ENCODE data around the gene CCDC117.
A peak's percentile ranks its signal among the peaks of the same experiment; 100 is the strongest.
"Not testable (repeated sequence)": the region's sequence is repeated elsewhere in the genome, so short reads cannot be mapped to it uniquely, and the experiment has no call there.

CCDC117 gene

DNA sequence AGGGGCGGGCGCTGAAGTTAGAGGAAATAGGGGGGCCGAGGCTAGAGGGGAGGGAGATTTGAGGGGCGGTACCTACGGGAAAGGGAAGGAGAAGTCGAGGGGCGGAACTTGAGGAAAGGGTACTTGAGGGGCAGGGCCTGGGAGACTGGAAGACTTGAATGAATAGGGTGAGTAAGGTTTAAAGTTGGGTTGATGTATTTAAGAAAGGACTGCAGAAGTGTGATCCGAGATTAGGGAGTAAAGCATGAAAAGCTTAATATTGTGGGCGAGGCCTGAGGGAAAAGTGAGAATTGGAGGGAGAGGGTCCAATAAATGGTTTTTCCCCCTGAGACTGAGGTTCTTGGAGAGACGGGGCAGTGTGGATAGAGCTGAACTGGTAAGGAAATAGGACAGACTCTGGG is 29.9 kb upstream of the CCDC117 start:
- Histone ChIP-seq H3K27me3 (ENCODE audit: low read depth, low read length) (no peaks in the 10 kb centered on the region), H3K36me3 (ENCODE audit: control insufficient read depth in 1 of 2, insufficient read depth in 2 of 2, low read length in 2 of 2) (peaks cover 20 to 35% of the 10 kb centered on the region in 2 donors), H3K9me3 (ENCODE audit: control insufficient read depth in 1 of 2, low read length in 2 of 2) (no peaks in the 10 kb centered on the region), H3K4me1 (ENCODE audit: control insufficient read depth in 1 of 2, insufficient read depth in 2 of 2, low read length in 2 of 2) (peaks cover 0 to 15% of the 10 kb centered on the region in 2 donors), H3K4me3 (ENCODE audit: low read depth in 1 of 2, low read length in 2 of 2) (peak overlapping the region; percentile 85 to 92), H3K27ac (ENCODE audit: low read length) (peak overlapping the region; percentile 97)

GRCh38 chr22:28743852-28744251 is 28.6 kb upstream of the CCDC117 start:
- H3K36me3 ChIP-seq (ENCODE audit: control insufficient read depth in 1 of 2, insufficient read depth in 2 of 2, low read length in 2 of 2): peaks cover 24 to 40% of the 10 kb centered on the region in 2 donors

DNA sequence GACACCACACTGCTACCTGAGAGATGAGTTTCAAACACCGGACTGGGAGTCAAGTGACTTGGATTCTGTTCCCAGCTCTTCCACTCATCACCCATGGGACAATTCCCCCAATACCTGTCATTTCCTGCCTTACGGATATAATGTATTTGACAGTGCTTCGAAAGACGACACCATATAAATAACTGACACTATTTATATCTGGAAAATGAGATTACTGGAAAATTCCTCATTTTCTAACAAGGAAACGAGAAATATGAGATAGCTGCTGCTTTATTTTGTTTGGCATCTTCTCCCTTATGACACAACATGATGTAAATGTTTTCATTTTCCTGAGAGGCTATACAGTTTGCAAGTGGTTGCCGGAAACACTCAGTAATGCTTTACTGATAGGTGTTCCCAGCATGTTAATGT is 22.0 kb upstream of the CCDC117 start:
- peaks cover 16 to 29% of the 10 kb centered on the region in 2 donors for H3K36me3 ChIP-seq (ENCODE audit: control insufficient read depth in 1 of 2, insufficient read depth in 2 of 2, low read length in 2 of 2)
- no peaks in the 10 kb centered on the region for H3K4me1 ChIP-seq (ENCODE audit: control insufficient read depth in 1 of 2, insufficient read depth in 2 of 2, low read length in 2 of 2)
- H3K27ac ChIP-seq (ENCODE audit: low read length): no peak overlapping the region
- no peaks in the 10 kb centered on the region for H3K27me3 ChIP-seq (ENCODE audit: low read depth, low read length)
- H3K4me3 ChIP-seq (ENCODE audit: low read depth in 1 of 2, low read length in 2 of 2): no peak overlapping the region
- no peaks in the 10 kb centered on the region for H3K9me3 ChIP-seq (ENCODE audit: control insufficient read depth in 1 of 2, low read length in 2 of 2)

More at GRCh38 chr22:28743852-28744251, 28.6 kb upstream of the CCDC117 start:
- H3K27ac ChIP-seq (ENCODE audit: low read length): no peak overlapping the region
- peaks cover 0 to 15% of the 10 kb centered on the region in 2 donors for H3K4me1 ChIP-seq (ENCODE audit: control insufficient read depth in 1 of 2, insufficient read depth in 2 of 2, low read length in 2 of 2)
- no peaks in the 10 kb centered on the region for H3K9me3 ChIP-seq (ENCODE audit: control insufficient read depth in 1 of 2, low read length in 2 of 2)
- H3K27me3 ChIP-seq (ENCODE audit: low read depth, low read length): no peaks in the 10 kb centered on the region
- H3K4me3 ChIP-seq (ENCODE audit: low read depth in 1 of 2, low read length in 2 of 2): no peak overlapping the region

DNA sequence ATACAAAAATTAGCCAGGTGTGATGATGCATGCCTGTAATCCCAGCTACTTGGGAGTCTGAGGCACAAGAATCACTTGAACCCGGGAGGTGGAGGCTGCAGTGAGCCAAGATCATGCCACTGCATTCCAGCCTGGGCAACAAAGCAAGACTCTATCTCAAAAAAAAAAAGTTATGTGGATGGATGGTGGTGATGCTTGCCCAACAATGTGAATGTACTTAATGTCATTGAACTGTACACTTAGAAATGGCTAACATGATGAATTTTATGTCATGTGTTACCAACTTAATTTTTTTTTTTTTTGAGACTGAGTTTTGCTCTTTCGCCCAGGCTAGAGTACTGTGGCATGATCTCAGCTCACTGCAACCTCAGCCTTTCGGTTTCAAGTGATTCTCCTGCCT is 18.0 kb upstream of the CCDC117 start:
- H3K4me3 ChIP-seq (ENCODE audit: low read depth in 1 of 2, low read length in 2 of 2); H3K4me1 ChIP-seq (ENCODE audit: control insufficient read depth in 1 of 2, insufficient read depth in 2 of 2, low read length in 2 of 2): not testable (repeated sequence)

DNA sequence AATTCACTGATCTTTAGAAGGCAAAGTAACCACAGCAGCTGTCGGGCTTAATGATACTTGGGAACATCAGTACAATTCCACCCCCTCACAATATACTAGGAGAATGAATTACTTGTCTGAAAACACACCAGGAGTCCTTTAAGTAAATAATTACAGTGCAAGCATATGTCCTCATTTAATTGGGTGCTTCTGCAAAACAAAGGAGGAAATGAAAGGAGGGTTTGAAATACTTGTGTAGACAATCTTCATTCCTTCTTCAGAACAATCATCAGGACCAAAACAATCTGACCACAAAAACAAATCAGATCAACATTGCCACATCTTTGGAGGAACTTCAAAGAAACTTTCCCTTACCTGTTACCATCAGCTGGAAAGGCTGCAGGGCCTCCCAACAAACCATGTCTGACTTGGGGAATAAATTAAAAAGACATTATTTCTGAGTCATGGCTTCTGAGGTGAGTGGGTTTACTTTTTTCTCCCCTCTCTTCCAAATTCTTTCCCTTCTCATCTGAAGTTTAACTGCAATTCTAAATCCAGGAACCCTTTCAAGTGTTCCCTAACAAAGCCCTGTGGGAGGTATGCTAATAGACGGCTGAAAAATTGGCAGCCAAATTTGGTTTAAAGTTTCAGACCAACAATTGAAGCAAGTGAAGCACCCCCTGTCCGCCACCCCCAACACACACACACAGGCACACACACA is 12.5 kb upstream of the CCDC117 start:
- Histone ChIP-seq H3K9me3 (ENCODE audit: control insufficient read depth in 1 of 2, low read length in 2 of 2) (no peaks in the 10 kb centered on the region), H3K4me3 (ENCODE audit: low read depth in 1 of 2, low read length in 2 of 2) (no peak overlapping the region), H3K4me1 (ENCODE audit: control insufficient read depth in 1 of 2, insufficient read depth in 2 of 2, low read length in 2 of 2) (peaks cover 0 to 5% of the 10 kb centered on the region in 2 donors), H3K27me3 (ENCODE audit: low read depth, low read length) (no peaks in the 10 kb centered on the region), H3K27ac (ENCODE audit: low read length) (no peak overlapping the region), H3K36me3 (ENCODE audit: control insufficient read depth in 1 of 2, insufficient read depth in 2 of 2, low read length in 2 of 2) (no peaks in the 10 kb centered on the region)

More for the DNA sequence above, 18.0 kb upstream of the CCDC117 start:
- not testable (repeated sequence) for H3K27me3 ChIP-seq (ENCODE audit: low read depth, low read length); H3K36me3 ChIP-seq (ENCODE audit: control insufficient read depth in 1 of 2, insufficient read depth in 2 of 2, low read length in 2 of 2); H3K9me3 ChIP-seq (ENCODE audit: control insufficient read depth in 1 of 2, low read length in 2 of 2); H3K27ac ChIP-seq (ENCODE audit: low read length)

DNA sequence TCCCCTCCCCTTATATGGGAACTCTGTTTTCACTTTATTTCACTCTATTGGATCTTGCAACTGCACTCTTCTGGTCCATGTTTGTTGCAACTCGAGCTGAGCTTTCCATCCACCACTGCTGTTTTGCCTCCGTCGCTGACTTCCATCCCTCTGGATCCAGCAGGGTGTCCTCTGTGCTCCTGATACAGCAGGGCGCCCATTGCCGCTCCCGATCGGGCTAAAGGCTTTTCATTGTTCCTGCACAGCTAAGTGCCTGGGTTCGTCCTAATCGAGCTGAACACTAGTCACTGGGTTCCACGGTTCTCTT is 11.1 kb upstream of the CCDC117 start:
- no peaks in the 10 kb centered on the region for H3K36me3 ChIP-seq (ENCODE audit: control insufficient read depth in 1 of 2, insufficient read depth in 2 of 2, low read length in 2 of 2)
- no peaks in the 10 kb centered on the region for H3K9me3 ChIP-seq (ENCODE audit: control insufficient read depth in 1 of 2, low read length in 2 of 2)
- H3K4me3 ChIP-seq (ENCODE audit: low read depth in 1 of 2, low read length in 2 of 2): no peak overlapping the region
- H3K4me1 ChIP-seq (ENCODE audit: control insufficient read depth in 1 of 2, insufficient read depth in 2 of 2, low read length in 2 of 2): peaks cover 0 to 5% of the 10 kb centered on the region in 2 donors
- no peaks in the 10 kb centered on the region for H3K27me3 ChIP-seq (ENCODE audit: low read depth, low read length)
- H3K27ac ChIP-seq (ENCODE audit: low read length): no peak overlapping the region

- not testable (repeated sequence) for H3K4me3 ChIP-seq (ENCODE audit: low read depth in 1 of 2, low read length in 2 of 2); H3K9me3 ChIP-seq (ENCODE audit: control insufficient read depth in 1 of 2, low read length in 2 of 2); H3K4me1 ChIP-seq (ENCODE audit: control insufficient read depth in 1 of 2, insufficient read depth in 2 of 2, low read length in 2 of 2); H3K27me3 ChIP-seq (ENCODE audit: low read depth, low read length); H3K27ac ChIP-seq (ENCODE audit: low read length); H3K36me3 ChIP-seq (ENCODE audit: control insufficient read depth in 1 of 2, insufficient read depth in 2 of 2, low read length in 2 of 2)
These were observed 10.5 kb upstream of the CCDC117 start for GRCh38 chr22:28762000-28762399.

DNA sequence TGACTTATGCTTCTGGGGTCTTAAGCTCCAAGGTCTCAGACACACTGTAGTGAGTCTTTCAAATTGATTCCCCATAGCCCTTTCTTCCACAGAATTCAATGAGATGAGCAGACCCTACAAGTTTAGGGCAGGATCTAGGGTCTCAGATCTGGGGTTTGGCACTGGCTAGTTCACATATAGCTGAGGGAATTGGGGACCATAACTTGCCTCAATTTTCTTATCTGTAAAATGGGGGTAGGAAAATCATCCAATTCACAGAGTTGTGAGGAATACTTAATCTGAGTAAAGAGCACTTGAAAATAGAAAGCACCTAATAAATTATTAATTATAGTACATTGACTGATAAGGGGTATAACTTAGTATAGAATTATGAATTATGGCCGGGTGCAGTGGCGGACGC is 5.9 kb upstream of the CCDC117 start:
- H3K27me3 ChIP-seq (ENCODE audit: low read depth, low read length): no peaks in the 10 kb centered on the region
- H3K27ac ChIP-seq (ENCODE audit: low read length): no peak overlapping the region
- H3K36me3 ChIP-seq (ENCODE audit: control insufficient read depth in 1 of 2, insufficient read depth in 2 of 2, low read length in 2 of 2): no peaks in the 10 kb centered on the region
- H3K9me3 ChIP-seq (ENCODE audit: control insufficient read depth in 1 of 2, low read length in 2 of 2): no peaks in the 10 kb centered on the region
- no peak overlapping the region for H3K4me3 ChIP-seq (ENCODE audit: low read depth in 1 of 2, low read length in 2 of 2)
- H3K4me1 ChIP-seq (ENCODE audit: control insufficient read depth in 1 of 2, insufficient read depth in 2 of 2, low read length in 2 of 2): no peaks in the 10 kb centered on the region

GRCh38 chr22:28768701-28769393 is 3.6 kb upstream of the CCDC117 start:
- Histone ChIP-seq H3K4me3 (ENCODE audit: low read depth in 1 of 2, low read length in 2 of 2) (no peak overlapping the region), H3K4me1 (ENCODE audit: control insufficient read depth in 1 of 2, insufficient read depth in 2 of 2, low read length in 2 of 2) (peaks cover 0 to 3% of the 10 kb centered on the region in 2 donors), H3K27me3 (ENCODE audit: low read depth, low read length) (no peaks in the 10 kb centered on the region), H3K36me3 (ENCODE audit: control insufficient read depth in 1 of 2, insufficient read depth in 2 of 2, low read length in 2 of 2) (peaks cover 0 to 8% of the 10 kb centered on the region in 2 donors), H3K27ac (ENCODE audit: low read length) (no peak overlapping the region), H3K9me3 (ENCODE audit: control insufficient read depth in 1 of 2, low read length in 2 of 2) (no peaks in the 10 kb centered on the region)

- H3K4me3 ChIP-seq (ENCODE audit: low read depth in 1 of 2, low read length in 2 of 2): no peak overlapping the region
These were observed 3.0 kb upstream of the CCDC117 start for GRCh38 chr22:28769394-28770085.

GRCh38 chr22:28771195-28771791 is 1.2 kb upstream of the CCDC117 start:
- Histone ChIP-seq H3K27me3 (ENCODE audit: low read depth, low read length) (no peaks in the 10 kb centered on the region), H3K36me3 (ENCODE audit: control insufficient read depth in 1 of 2, insufficient read depth in 2 of 2, low read length in 2 of 2) (peaks cover 0 to 8% of the 10 kb centered on the region in 2 donors), H3K27ac (ENCODE audit: low read length) (no peak overlapping the region), H3K9me3 (ENCODE audit: control insufficient read depth in 1 of 2, low read length in 2 of 2) (no peaks in the 10 kb centered on the region), H3K4me1 (ENCODE audit: control insufficient read depth in 1 of 2, insufficient read depth in 2 of 2, low read length in 2 of 2) (peaks cover 0 to 15% of the 10 kb centered on the region in 2 donors), H3K4me3 (ENCODE audit: low read depth in 1 of 2, low read length in 2 of 2) (no peak overlapping the region)

More at GRCh38 chr22:28769394-28770085, 3.0 kb upstream of the CCDC117 start:
- H3K27ac ChIP-seq (ENCODE audit: low read length): no peak overlapping the region
- H3K36me3 ChIP-seq (ENCODE audit: control insufficient read depth in 1 of 2, insufficient read depth in 2 of 2, low read length in 2 of 2): peaks cover 0 to 8% of the 10 kb centered on the region in 2 donors
- H3K4me1 ChIP-seq (ENCODE audit: control insufficient read depth in 1 of 2, insufficient read depth in 2 of 2, low read length in 2 of 2): peaks cover 0 to 10% of the 10 kb centered on the region in 2 donors
- H3K27me3 ChIP-seq (ENCODE audit: low read depth, low read length): no peaks in the 10 kb centered on the region
- H3K9me3 ChIP-seq (ENCODE audit: control insufficient read depth in 1 of 2, low read length in 2 of 2): no peaks in the 10 kb centered on the region

Data from muscle layer of duodenum (tissue), 2 donors.